AG20443 (cell line): ENCODE measurements around the gene ITPR2.
A peak's percentile ranks its signal among the peaks of the same experiment; 100 is the strongest.
"Not testable (repeated sequence)": the region's sequence is repeated elsewhere in the genome, so short reads cannot be mapped to it uniquely, and the experiment has no call there.

Source experiments
- DNase-seq: peaks from one replicate; pipeline ENCODE4 v3.0.0; 2012; ENCODE audit warnings: low spot score, mixed read lengths

Gene ITPR2

GRCh38 chr12:26848156-26848825 is 15.3 kb upstream of the ITPR2 start:
- no peak for DNase-seq

DNA sequence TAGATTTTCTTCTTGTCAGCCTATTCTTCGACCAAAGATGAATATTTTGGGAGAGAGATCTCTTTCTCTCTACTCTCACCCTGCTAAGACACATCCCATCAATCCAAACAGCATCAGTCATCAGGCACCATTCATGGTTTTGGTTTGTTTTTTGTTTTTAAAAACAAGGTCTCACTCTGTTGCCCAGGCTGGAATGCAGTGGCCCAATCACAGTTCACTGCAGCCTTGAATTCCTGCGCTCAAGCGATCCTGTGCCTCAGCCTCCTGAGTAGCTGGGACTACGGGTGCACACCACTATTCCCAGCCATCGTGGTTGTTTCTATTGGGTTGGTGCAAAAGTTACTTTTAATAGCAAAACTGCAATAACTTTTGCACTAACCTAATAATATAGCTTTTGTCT is 14.4 kb upstream of the ITPR2 start:
- DNase-seq, result no peak

DNA sequence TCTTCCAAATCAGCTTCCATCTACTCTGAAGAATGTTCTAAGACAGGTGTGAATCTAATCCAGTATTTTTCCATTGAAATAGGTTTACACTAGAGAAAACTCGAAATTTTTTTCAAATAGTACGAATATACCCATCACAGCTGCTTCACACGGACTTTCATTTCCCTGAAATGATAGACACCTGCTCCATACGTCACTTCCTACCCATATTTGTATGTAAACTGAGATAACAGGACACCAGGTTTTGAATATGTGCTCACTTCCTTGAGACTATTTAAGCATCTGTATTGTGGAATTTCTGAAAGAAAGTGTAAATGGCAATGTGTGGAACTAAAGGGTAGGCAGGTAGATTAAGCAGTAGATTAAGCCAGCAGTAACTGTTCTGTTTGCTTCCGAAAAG is 13.4 kb upstream of the ITPR2 start:
- DNase-seq, result no peak

- peak; percentile 65 for DNase-seq
These were observed 13.0 kb upstream of the ITPR2 start for GRCh38 chr12:26845984-26846383.

- peak; percentile 59 for DNase-seq
These were observed 12.2 kb upstream of the ITPR2 start for GRCh38 chr12:26845057-26845666.

- no peak for DNase-seq
These were observed 10.3 kb upstream of the ITPR2 start for GRCh38 chr12:26843311-26843710.

DNA sequence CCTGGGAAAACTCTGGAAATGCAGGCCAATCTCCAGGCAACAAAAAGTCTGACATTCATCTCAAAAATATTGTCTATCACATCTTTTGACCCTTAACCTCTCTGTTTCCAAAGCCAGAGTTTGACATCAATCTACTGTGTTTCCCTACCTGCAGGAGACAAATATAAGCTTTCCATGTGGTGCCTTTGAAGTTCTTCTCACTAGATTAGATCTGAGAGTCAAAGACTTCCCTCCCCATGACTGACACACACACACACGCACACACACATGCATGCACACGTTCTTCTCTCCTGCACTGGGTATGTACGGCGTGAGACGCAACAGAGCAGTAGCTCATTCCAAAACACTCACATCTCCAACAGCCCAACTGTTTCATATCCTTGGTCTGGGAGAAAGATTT is 8.1 kb upstream of the ITPR2 start:
- no peak for DNase-seq

GRCh38 chr12:26839512-26839911 is 6.5 kb upstream of the ITPR2 start:
- no peak for DNase-seq

- DNase-seq, result no peak
These were observed 6.0 kb upstream of the ITPR2 start for GRCh38 chr12:26838888-26839416.

DNA sequence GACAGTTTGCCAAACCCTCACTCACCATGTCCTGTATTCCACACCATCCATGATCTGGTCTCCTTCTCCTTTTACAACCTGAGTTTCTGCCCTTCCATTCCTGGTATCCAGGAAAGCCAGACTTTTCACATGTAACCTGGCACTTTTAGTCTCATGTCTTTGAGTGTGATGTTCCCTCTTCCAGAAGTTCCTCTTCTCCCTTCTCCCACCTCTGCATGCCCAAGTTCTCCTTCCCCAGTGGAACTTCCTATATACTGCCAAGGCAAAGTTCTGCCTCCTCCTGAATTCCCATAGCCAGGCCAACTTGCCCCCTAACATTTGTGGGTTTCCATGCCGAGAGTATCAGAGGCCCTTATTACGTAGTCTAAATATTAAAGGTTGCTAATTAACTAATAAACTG is 3.2 kb upstream of the ITPR2 start:
- no peak for DNase-seq

- not testable (repeated sequence) for DNase-seq
These were observed 1.6 kb upstream of the ITPR2 start for GRCh38 chr12:26834503-26835060.

GRCh38 chr12:26833743-26834490 is 923 bp upstream of the ITPR2 start:
- peak; percentile 35 for DNase-seq

DNA sequence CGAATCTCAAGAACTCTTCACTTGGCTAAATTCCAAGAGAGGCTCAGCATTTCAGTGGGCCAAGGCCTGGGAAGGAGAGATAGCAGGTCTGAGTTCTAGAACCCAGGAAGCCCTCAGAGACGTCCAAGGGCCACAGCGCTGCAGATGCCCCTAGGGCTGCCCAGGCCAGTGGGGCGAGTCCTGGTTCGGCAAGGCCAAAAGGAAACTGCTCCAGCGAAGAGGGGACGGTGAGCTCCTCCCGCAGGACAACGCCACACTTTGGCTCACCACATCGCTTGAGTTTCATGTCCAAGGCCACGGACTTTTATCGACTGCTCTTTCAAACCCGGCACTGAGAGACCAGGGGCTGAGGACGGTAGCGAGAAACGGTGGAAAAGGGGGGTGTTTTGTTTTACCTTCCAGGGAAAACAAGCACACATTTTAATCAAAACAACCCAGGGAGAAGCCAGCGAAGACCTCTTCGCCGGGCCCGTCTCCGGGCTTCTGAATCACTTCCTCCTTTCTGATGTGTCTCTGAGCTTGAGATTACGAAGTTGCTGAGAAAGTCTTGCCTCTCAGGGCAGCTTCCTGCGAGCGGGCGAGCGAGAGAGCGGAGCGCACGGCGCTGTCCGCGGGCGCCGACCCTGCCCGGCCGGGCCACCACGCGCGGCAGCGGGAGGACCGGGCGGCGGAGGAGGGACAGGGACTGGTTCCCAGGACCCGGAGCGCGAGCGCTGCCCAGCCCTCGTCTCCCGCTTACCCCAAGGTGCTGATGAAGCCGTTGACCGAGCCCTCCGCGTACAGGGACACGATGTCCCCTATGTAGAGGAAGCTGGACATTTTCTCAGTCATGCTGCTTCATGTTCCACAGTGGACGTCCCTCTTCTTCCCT is 808 bp downstream of the ITPR2 start:
- DNase-seq, result peak; percentile 73

DNA sequence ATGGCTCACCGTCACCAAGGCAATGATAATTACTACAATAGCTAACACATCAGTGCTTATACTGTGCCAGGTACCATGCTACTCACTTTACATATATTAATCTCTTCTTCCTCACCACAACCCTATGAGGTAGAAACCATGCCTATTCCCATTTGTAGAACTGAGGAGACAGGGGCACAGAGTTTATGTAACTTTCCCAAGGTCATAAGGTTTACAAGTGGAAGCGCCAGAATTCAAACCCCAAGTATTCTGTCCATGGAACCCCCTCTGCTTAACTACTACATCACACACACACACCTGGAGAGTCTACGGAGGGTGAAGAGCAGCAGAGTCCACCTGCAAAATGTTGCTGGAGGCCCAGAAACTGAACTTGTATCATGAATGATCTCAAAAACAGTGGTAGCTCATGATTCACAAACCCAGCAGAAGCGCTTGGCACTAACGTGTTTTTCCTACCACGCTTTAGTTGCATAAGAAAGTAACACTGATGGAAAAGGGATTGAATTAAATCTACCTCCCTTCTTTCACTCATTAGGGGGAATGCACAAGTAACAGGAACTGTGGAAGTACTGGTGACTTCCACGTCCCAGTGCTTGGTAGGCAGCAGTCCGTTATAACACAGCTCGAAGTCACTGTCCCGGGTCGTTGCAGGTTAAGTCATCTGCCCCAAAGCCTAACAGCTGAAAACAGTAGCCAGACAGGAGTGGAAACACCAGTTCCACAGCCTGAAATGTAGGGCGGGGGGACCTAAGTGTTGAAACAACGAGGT is 2.0 kb downstream of the ITPR2 start:
- DNase-seq, result no peak

- no peak for DNase-seq
These were observed 2.6 kb downstream of the ITPR2 start for GRCh38 chr12:26830363-26830762.

DNA sequence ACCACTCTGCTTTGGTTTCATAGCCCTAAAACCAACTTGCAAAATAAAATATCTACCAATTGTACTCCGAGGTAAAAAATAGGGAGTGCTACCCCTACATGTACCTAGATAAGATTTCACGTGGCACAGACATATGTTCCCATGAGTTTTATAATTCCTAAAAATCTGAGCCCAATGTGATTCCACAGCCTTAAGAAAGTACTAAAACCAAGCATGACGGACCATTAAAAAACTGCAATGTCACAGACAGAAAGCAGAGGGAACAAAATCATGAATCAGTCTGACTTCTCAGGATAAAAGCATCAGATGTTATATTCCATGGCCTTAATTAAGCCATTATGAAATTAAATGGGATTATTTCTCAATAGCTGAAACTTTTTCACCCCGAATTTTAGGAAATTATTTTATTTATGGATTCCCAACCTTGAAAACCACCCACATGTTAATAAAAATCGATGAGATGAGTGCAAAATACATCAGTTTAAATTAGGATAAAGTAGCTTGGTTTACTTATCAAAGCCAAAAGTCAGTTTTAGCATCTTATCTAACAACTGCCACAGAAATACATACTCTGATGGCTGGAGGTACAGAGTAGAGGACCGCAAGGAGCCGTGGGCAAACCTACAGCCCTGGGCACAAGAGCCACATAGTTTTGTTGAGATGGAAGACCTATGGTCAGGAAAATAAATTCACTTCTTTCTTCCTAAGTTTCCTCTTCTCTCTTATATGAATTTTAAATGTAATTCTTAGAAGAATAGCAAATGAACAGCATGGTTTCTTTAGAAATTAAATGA is 4.5 kb downstream of the ITPR2 start:
- DNase-seq, result no peak

DNA sequence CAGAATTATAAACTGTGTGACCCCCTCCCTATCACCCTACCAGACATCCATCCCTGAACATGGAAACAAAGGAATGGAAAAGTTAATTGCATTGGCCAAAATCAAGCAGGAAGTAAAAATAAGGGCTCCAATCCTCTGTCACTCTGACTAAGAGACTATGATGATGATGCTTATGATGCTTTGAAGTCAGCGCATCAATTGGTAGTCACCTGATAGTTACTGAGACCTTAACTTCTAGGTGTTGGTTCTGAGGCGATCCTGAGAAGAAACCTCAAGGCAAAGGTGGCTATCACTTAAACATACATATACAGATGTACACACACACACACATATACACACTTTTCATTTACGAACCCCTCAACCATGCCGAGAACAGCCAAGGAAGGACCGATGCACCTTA is 6.6 kb downstream of the ITPR2 start:
- DNase-seq, result no peak

- no peak for DNase-seq
These were observed 7.5 kb downstream of the ITPR2 start for GRCh38 chr12:26825459-26826016.

DNA sequence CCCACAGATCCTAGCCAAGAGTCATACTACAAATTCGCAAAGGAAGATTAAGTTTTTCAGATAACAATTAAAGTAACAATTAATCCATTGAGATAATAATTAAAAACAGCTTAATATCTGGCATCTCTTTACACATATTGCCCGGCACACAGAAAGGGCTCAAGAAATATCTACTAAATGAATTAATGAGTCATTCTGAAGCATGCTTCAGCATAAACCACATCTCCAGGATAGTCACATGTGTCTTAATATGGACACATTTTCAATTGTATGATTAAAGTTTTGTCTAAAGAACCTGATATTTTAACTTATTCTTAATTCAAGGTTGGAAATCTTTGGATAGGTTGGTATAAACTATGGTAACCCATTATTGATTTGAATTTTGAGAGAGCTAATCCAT is 9.6 kb downstream of the ITPR2 start:
- peak; percentile 17 for DNase-seq

DNA sequence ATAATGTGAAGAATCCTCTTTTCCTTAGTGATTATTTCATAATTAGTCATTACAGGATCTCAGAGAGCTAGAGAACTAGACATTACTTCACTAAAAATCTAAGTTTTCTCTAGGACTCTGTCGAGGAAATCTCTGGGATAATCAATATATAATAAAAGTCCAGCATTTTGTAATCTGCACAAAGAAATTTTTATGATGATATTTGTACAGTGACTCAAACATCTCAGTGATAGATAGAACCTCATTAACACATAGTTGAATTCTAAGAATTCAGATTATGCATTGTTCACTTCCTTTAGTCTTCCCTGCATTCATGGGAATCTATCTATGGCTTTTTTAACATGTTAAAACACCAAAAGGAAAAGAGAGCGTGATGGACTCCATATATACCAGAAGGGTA is 11.0 kb downstream of the ITPR2 start:
- no peak for DNase-seq
